PC-9 (cell line): ENCODE measurements around the gene BCAR3. TPM values are rescaled to one million over a fixed set of nuclear protein-coding genes. Genes with fewer than 3 reads are reported as not detected.

Experiments used
- BruUV-seq: library from RNA; stranded (reverse); fragments of 400-500 nt; replicated peaks from 2 replicates; lab custom pipeline; 2021; lab: Mats Ljungman, UMichigan
- CTCF ChIA-PET: fragments of 300-600 bp; sonication (Branson Sonifier 250); formaldehyde crosslinking; loops from one replicate; lab custom pipeline; 2022; ENCODE audit warnings: antibody characterized with exemption; lab: Charles Lee
- POLR2A ChIA-PET: fragments of 300-600 bp; sonication (Branson Sonifier 250); formaldehyde crosslinking; loops from one replicate; lab custom pipeline; 2022; ENCODE audit warnings: antibody characterized with exemption; ENCODE audit not compliant: unreplicated experiment; lab: Charles Lee
- DNase-seq, 2 experiments: peaks; one replicate each; pipeline versions ENCODE4 v3.0.0 to v3.0.0-alpha.2; 2015 to 2022; ENCODE audit warnings: mixed read lengths in 1 of 2
- H2AFZ ChIP-seq: fragments of 200-600 bp; sonication (generic); 2 replicates; pipeline ENCODE4 v1.8.1; 2017; ENCODE audit warnings: antibody characterized with exemption
- H3F3A ChIP-seq: fragments of 200-600 bp; sonication (generic); 2 replicates; pipeline ENCODE4 v1.8.1; 2017; ENCODE audit warnings: antibody characterized with exemption, mild to moderate bottlenecking, low read depth; ENCODE audit not compliant: insufficient read depth
- H3K27ac ChIP-seq: fragments of 200-600 bp; sonication (generic); 2 replicates; pipeline ENCODE4 v1.6.1; 2016; ENCODE audit warnings: mixed run types
- H3K27me3 ChIP-seq: fragments of 200-600 bp; sonication (generic); 2 replicates; pipeline ENCODE4 v1.6.1; 2016; ENCODE audit warnings: low read depth, mixed run types; ENCODE audit not compliant: insufficient read depth
- H3K36me3 ChIP-seq: fragments of 200-600 bp; sonication (generic); 2 replicates; pipeline ENCODE4 v1.6.1; 2016; ENCODE audit warnings: low read depth, mixed run types
- H3K4me1 ChIP-seq: fragments of 200-600 bp; sonication (generic); replicated peaks from 2 replicates; pipeline ENCODE4 v1.6.1; 2016; ENCODE audit warnings: mixed run types; ENCODE audit not compliant: insufficient read depth
- H3K4me2 ChIP-seq: fragments of 200-600 bp; sonication (generic); 2 replicates; pipeline ENCODE4 v1.6.1; 2017; ENCODE audit warnings: mixed run types
- H3K4me3 ChIP-seq: fragments of 200-600 bp; sonication (generic); 2 replicates; pipeline ENCODE4 v1.6.1; 2016; ENCODE audit warnings: mixed run types
- H3K79me2 ChIP-seq: fragments of 200-600 bp; sonication (generic); 2 replicates; pipeline ENCODE4 v1.6.1; 2017; ENCODE audit warnings: low read depth, mixed run types
- H3K9me2 ChIP-seq: fragments of 200-600 bp; sonication (generic); 2 replicates; pipeline ENCODE4 v1.8.1; 2017; ENCODE audit warnings: mild to moderate bottlenecking; ENCODE audit not compliant: insufficient read depth
- H3K9me3 ChIP-seq: fragments of 200-600 bp; sonication (generic); 2 replicates; pipeline ENCODE4 v1.8.1; 2016; ENCODE audit warnings: low read depth; ENCODE audit not compliant: insufficient read depth
- H4K20me1 ChIP-seq: fragments of 200-600 bp; sonication (generic); 2 replicates; pipeline ENCODE4 v1.8.1; 2017; ENCODE audit not compliant: insufficient read depth
- CTCF ChIP-seq: fragments of 200-600 bp; sonication (generic); conservative IDR thresholded peaks from 2 replicates; pipeline ENCODE4 v1.6.1; 2017; ENCODE audit warnings: mixed run types, antibody characterized with exemption, mild to moderate bottlenecking, moderate library complexity
- EZH2 ChIP-seq: fragments of 200-600 bp; sonication (generic); IDR thresholded peaks from 2 replicates; pipeline ENCODE4 v1.8.0; 2017; ENCODE audit warnings: antibody characterized with exemption, low read depth
- intact Hi-C: fragments of 100-400 bp; cut with micrococcal nuclease; formaldehyde crosslinking; loops from one replicate; pipeline ENCODE4 v1.10.0; 2022; ENCODE audit not compliant: unreplicated experiment
- total RNA-seq: library from RNA; stranded (reverse); gene quantifications from 2 replicates; pipeline ENCODE4 v1.2.3, GENCODE V29; 2021

The BCAR3 gene
- total RNA-seq, 1 experiment from 2014 or later, result 70.0 TPM

- H3K27me3 ChIP-seq, result no peaks in the 10 kb centered on the region
- H4K20me1 ChIP-seq, result peaks cover 100% of the 10 kb centered on the region
- H2AFZ ChIP-seq, result no peak overlapping the region
- no peaks in the 10 kb centered on the region for H3K9me3 ChIP-seq
- peaks cover 68% of the 10 kb centered on the region for H3K36me3 ChIP-seq
- peaks cover 95% of the 10 kb centered on the region for H3F3A ChIP-seq
- peaks cover 100% of the 10 kb centered on the region for H3K79me2 ChIP-seq
- no peak overlapping the region for H3K4me2 ChIP-seq
- BruUV-seq, result no TSS peak
- peaks cover 17% of the 10 kb centered on the region for H3K4me1 ChIP-seq
- no peak for DNase-seq
- ChIA-PET CTCF (no interaction called here), POLR2A (no interaction called here)
- H3K4me3 ChIP-seq, result no peak overlapping the region
- intact Hi-C loops, result no loop called here
- H3K9me2 ChIP-seq, result no peaks in the 10 kb centered on the region
- TF ChIP-seq EZH2 (no peak), CTCF (no peak)
- no peak overlapping the region for H3K27ac ChIP-seq
Measured at GRCh38 chr1:93601686-93602085, 80.0 kb downstream of the BCAR3 start.

GRCh38 chr1:93600663-93601062 is 81.0 kb downstream of the BCAR3 start:
- Histone ChIP-seq H3K27ac (0 out of 2 replicates have a peak overlapping the region, but pooled peaks have one; percentile 33), H3K4me1 (peaks cover 7% of the 10 kb centered on the region), H3K36me3 (peaks cover 79% of the 10 kb centered on the region), H3K4me2 (no peak overlapping the region), H2AFZ (no peak overlapping the region), H3K9me3 (no peaks in the 10 kb centered on the region), H3K9me2 (no peaks in the 10 kb centered on the region), H3K27me3 (no peaks in the 10 kb centered on the region), H3K4me3 (no peak overlapping the region), H3K79me2 (peaks cover 100% of the 10 kb centered on the region), H3F3A (peaks cover 95% of the 10 kb centered on the region), H4K20me1 (peaks cover 100% of the 10 kb centered on the region)
- CTCF ChIA-PET, result no interaction called here
- DNase-seq, result no peak
- no TSS peak for BruUV-seq
- intact Hi-C loops, result no loop called here
- TF ChIP-seq EZH2 (no peak), CTCF (no peak)
- POLR2A ChIA-PET, result no interaction called here

- POLR2A ChIA-PET, result no interaction called here
- peaks cover 76% of the 10 kb centered on the region for H3K36me3 ChIP-seq
- TF ChIP-seq CTCF (no peak), EZH2 (no peak)
- no peaks in the 10 kb centered on the region for H3K9me3 ChIP-seq
- H2AFZ ChIP-seq, result no peak overlapping the region
- H4K20me1 ChIP-seq, result peaks cover 100% of the 10 kb centered on the region
- intact Hi-C loops, result no loop called here
- H3K4me3 ChIP-seq, result no peak overlapping the region
- H3F3A ChIP-seq, result peaks cover 95% of the 10 kb centered on the region
- H3K4me2 ChIP-seq, result no peak overlapping the region
- peaks cover 100% of the 10 kb centered on the region for H3K79me2 ChIP-seq
- BruUV-seq, result no TSS peak
- H3K27ac ChIP-seq, result no peak overlapping the region; the same call in 1 of the 2 replicates
- CTCF ChIA-PET, result no interaction called here
- H3K4me1 ChIP-seq, result 0 out of 2 replicates have a peak, but pooled peaks cover 11% of the 10 kb centered on the region
- H3K9me2 ChIP-seq, result no peaks in the 10 kb centered on the region
- H3K27me3 ChIP-seq, result no peaks in the 10 kb centered on the region
- no peak for DNase-seq
Measured at GRCh38 chr1:93599479-93599878, 82.2 kb downstream of the BCAR3 start.
